Panc1 (cell line): ENCODE results near the gene AGR3. TPM values are rescaled to one million over a fixed set of nuclear protein-coding genes. Genes with fewer than 3 reads are reported as not detected.

Experiments
- ATAC-seq: fragments of 200-7000 bp; cut with Tn5 transposase; 2 replicates; pipeline ENCODE4 v1.9.1; 2020; ENCODE audit warnings: mild to moderate bottlenecking, moderate library complexity
- BruUV-seq: library from RNA; stranded (reverse); fragments of 400-500 nt; replicated peaks from 2 replicates; lab custom pipeline; 2021; lab: Mats Ljungman, UMichigan
- CTCF ChIA-PET: fragments of 300-600 bp; sonication (Branson Sonifier 250); formaldehyde crosslinking; loops from one replicate; lab custom pipeline; 2022; ENCODE audit warnings: antibody characterized with exemption; lab: Charles Lee
- POLR2A ChIA-PET: fragments of 300-600 bp; sonication (Branson Sonifier 250); formaldehyde crosslinking; loops from one replicate; lab custom pipeline; 2022; ENCODE audit warnings: antibody characterized with exemption; lab: Charles Lee
- DNase-seq: peaks from one replicate; pipeline ENCODE4 v3.0.0-alpha.2; 2010; ENCODE audit warnings: low read depth, low spot score
- H3K27ac ChIP-seq: 2 replicates; pipeline ENCODE4 v1.5.1; 2011; ENCODE audit warnings: mild to moderate bottlenecking, low read length, inconsistent platforms
- H3K27me3 ChIP-seq: fragments of 200-500 bp; sonication (Bioruptor generic); 2 replicates; pipeline ENCODE4 v1.6.0; 2014; ENCODE audit warnings: low read length, inconsistent platforms; ENCODE audit not compliant: control insufficient read depth, insufficient read depth
- H3K36me3 ChIP-seq: fragments of 200-500 bp; sonication (Bioruptor generic); 2 replicates; pipeline ENCODE4 v1.5.1; 2014; ENCODE audit warnings: inconsistent platforms, mild to moderate bottlenecking, low read length, moderate library complexity; ENCODE audit not compliant: control insufficient read depth, insufficient read depth
- H3K4me1 ChIP-seq: 2 replicates; pipeline ENCODE4 v1.5.1; 2011; ENCODE audit warnings: inconsistent platforms, mild to moderate bottlenecking, low read length, moderate library complexity; ENCODE audit not compliant: control insufficient read depth, insufficient read depth
- H3K4me3 ChIP-seq, 2 experiments: 2 replicates each; pipeline ENCODE4 v1.5.1; 2011 to 2012; ENCODE audit warnings: low read depth in 2 of 2, low read length in 2 of 2, mild to moderate bottlenecking in 2 of 2, inconsistent platforms in 1 of 2, moderate library complexity in 1 of 2
- H3K9me3 ChIP-seq: fragments of 200-500 bp; sonication (Bioruptor generic); 2 replicates; pipeline ENCODE4 v1.5.1; 2014; ENCODE audit warnings: low read depth, mild to moderate bottlenecking, inconsistent platforms, low read length, moderate library complexity; ENCODE audit not compliant: control insufficient read depth, insufficient read depth
- CTCF ChIP-seq: fragments of 450-650 bp; IDR thresholded peaks from 2 replicates; pipeline ENCODE4 v1.5.1; 2017; ENCODE audit warnings: mild to moderate bottlenecking
- POLR2AphosphoS5 ChIP-seq: IDR thresholded peaks from 2 replicates; pipeline ENCODE4 v1.6.1; 2012; ENCODE audit warnings: mild to moderate bottlenecking, low read depth, low read length, moderate library complexity
- REST ChIP-seq, 2 experiments: IDR thresholded peaks; 2 replicates each; pipeline ENCODE4 v1.6.1; 2011 to 2012; ENCODE audit warnings: low read depth in 2 of 2, control low read depth in 1 of 2, low read length in 1 of 2, mild to moderate bottlenecking in 1 of 2, moderate library complexity in 1 of 2; ENCODE audit not compliant: insufficient read depth in 1 of 2
- SIN3A ChIP-seq: IDR thresholded peaks from 2 replicates; pipeline ENCODE4 v1.6.1; 2012; ENCODE audit warnings: low read depth, mild to moderate bottlenecking, low read length, moderate library complexity, borderline replicate concordance; ENCODE audit not compliant: insufficient read depth
- TCF7L2 ChIP-seq: IDR thresholded peaks from 2 replicates; pipeline ENCODE4 v1.6.1; 2011; ENCODE audit warnings: mild to moderate bottlenecking, low read depth, low read length, inconsistent platforms
- in situ Hi-C: cut with HindIII; loops from 2 replicates; pipeline ENCODE4 v1.10.0; 2016; ENCODE audit warnings: low sequenced_read_pairs, low pct_unique_long_range_greater_than_20kb
- intact Hi-C: fragments of 100-400 bp; cut with micrococcal nuclease; formaldehyde crosslinking; loops from one replicate; pipeline ENCODE4 v1.10.0; 2022; ENCODE audit not compliant: unreplicated experiment
- total RNA-seq: library from RNA; stranded (reverse); gene quantifications from one replicate; pipeline ENCODE4 v1.2.1, GENCODE V29; 2021; ENCODE audit not compliant: unreplicated experiment

Gene AGR3
- total RNA-seq, 1 experiment from 2014 or later: not detected

GRCh38 chr7:16851829-16852228 lies 30.0 kb downstream of the AGR3 start:
- TF ChIP-seq TCF7L2 (no peak), REST (IDR thresholded peaks at IDR 0.05; ENCODE audit: insufficient read depth in 1 of 2, low read depth in 2 of 2, low read length in 1 of 2) (no peak), SIN3A (no peak), POLR2AphosphoS5 (no peak), CTCF (no peak)
- ATAC-seq (no peak), DNase-seq (no peak)
- in situ Hi-C loops (no loop called here), intact Hi-C loops (no loop called here)
- no TSS peak for BruUV-seq
- Histone ChIP-seq H3K4me1 (peaks cover 14% of the 10 kb centered on the region), H3K36me3 (no peaks in the 10 kb centered on the region), H3K27me3 (no peaks in the 10 kb centered on the region), H3K4me3 (no peak overlapping the region), H3K9me3 (no peaks in the 10 kb centered on the region), H3K27ac (peak overlapping the region; percentile 51; the same call in 1 of the 2 replicates)
- ChIA-PET CTCF (no interaction called here), POLR2A (no interaction called here)

GRCh38 chr7:16850614-16851466 lies 30.9 kb downstream of the AGR3 start:
- intact Hi-C loops (no loop called here), in situ Hi-C loops (no loop called here)
- TF ChIP-seq TCF7L2 (no peak), REST (IDR thresholded peaks at IDR 0.05; ENCODE audit: insufficient read depth in 1 of 2, low read depth in 2 of 2, low read length in 1 of 2) (no peak), SIN3A (no peak), POLR2AphosphoS5 (no peak), CTCF (no peak)
- ChIA-PET POLR2A (no interaction called here), CTCF (no interaction called here)
- DNase-seq (no peak), ATAC-seq (no peak)
- Histone ChIP-seq H3K9me3 (no peaks in the 10 kb centered on the region), H3K27me3 (no peaks in the 10 kb centered on the region), H3K4me3 (no peak overlapping the region), H3K27ac (peak overlapping the region; percentile 95; the same call in 1 of the 2 replicates), H3K36me3 (no peaks in the 10 kb centered on the region), H3K4me1 (peaks cover 24% of the 10 kb centered on the region)
- BruUV-seq: no TSS peak
